B cell (primary cell): ENCODE data around the gene TMED1. TPM values are rescaled to one million over a fixed set of nuclear protein-coding genes. Genes with fewer than 3 reads are reported as not detected.

Experiments used
- ATAC-seq: fragments of 200-7000 bp; cut with Tn5 transposase; one replicate; pipeline ENCODE4 v1.10.0; 2021; ENCODE audit warnings: low read depth, mild to moderate bottlenecking, moderate number of reproducible peaks, moderate library complexity
- CTCF ChIA-PET: fragments of 350-600 bp; sonication (Branson Sonifier 250); formaldehyde crosslinking; loops from one replicate; lab custom pipeline; 2021; ENCODE audit warnings: antibody characterized with exemption, inconsistent platforms; lab: Charles Lee
- POLR2A ChIA-PET: fragments of 350-600 bp; sonication (Branson Sonifier 250); formaldehyde crosslinking; loops from one replicate; lab custom pipeline; 2021; ENCODE audit warnings: antibody characterized with exemption; lab: Charles Lee
- DNase-seq: peaks from one replicate; pipeline ENCODE4 v3.0.0; 2013
- H2AFZ ChIP-seq: 2 replicates; pipeline ENCODE4 v1.6.1; 2012; ENCODE audit warnings: mild to moderate bottlenecking, low read depth, low read length; ENCODE audit not compliant: insufficient read depth, poor library complexity, severe bottlenecking
- H3K27ac ChIP-seq, 2 donors: 1 replicate in 1 of 2; 2 replicates in 1 of 2; pipeline ENCODE4 v1.5.1; 2012 to 2013; ENCODE audit warnings: low read length in 2 of 2, mild to moderate bottlenecking in 2 of 2, moderate library complexity in 1 of 2
- H3K27me3 ChIP-seq, 4 experiments: fragments of 200-600 bp in 1 of 4; sonication (generic) in 1 of 4; replicated peaks in 1 of 4; 1 replicate in 2 of 4; 2 replicates in 2 of 4; pipeline versions ENCODE4 v1.6.1 to v1.7.0; 2013 to 2016; ENCODE audit warnings: low read length in 3 of 4, mild to moderate bottlenecking in 2 of 4, mixed read lengths in 1 of 4, moderate library complexity in 1 of 4; ENCODE audit not compliant: insufficient read depth in 4 of 4, control insufficient read depth in 3 of 4; ENCODE audit errors: control extremely low read depth in 1 of 4
- H3K36me3 ChIP-seq, 2 experiments: replicated peaks in 1 of 2; 1 replicate in 1 of 2; 2 replicates in 1 of 2; pipeline versions ENCODE4 v1.6.1 to v1.7.1; 2013; ENCODE audit warnings: low read length in 1 of 2; ENCODE audit not compliant: insufficient read depth in 2 of 2, control insufficient read depth in 1 of 2; ENCODE audit errors: control extremely low read depth in 1 of 2, extremely low read depth in 1 of 2
- H3K4me1 ChIP-seq, 2 donors: fragments of 200-600 bp in 1 of 2; sonication (generic) in 1 of 2; 1 replicate in 1 of 2; 2 replicates in 1 of 2; pipeline versions ENCODE4 v1.5.1 to v1.6.1; 2013 to 2017; ENCODE audit warnings: low read length in 2 of 2; ENCODE audit not compliant: control insufficient read depth in 2 of 2, insufficient read depth in 2 of 2
- H3K4me2 ChIP-seq: replicated peaks from 2 replicates; pipeline ENCODE3; 2012; ENCODE audit warnings: mild to moderate bottlenecking, low read depth, low read length; ENCODE audit not compliant: poor library complexity, severe bottlenecking
- H3K4me3 ChIP-seq, 5 experiments: fragments of 200-600 bp in 1 of 5; sonication (generic) in 1 of 5; 1 replicate in 3 of 5; 2 replicates in 2 of 5; pipeline versions ENCODE4 v1.5.1 to v1.7.0; 2011 to 2016; ENCODE audit warnings: low read length in 4 of 5, mild to moderate bottlenecking in 4 of 5, low read depth in 2 of 5, control low read depth in 1 of 5, moderate library complexity in 1 of 5; ENCODE audit not compliant: insufficient read depth in 1 of 5; ENCODE audit errors: control extremely low read depth in 1 of 5, extremely low read depth in 1 of 5
- H3K79me2 ChIP-seq: fragments of 200-600 bp; sonication (generic); one replicate; pipeline ENCODE4 v1.6.0; 2016; ENCODE audit warnings: low read length; ENCODE audit not compliant: control insufficient read depth, insufficient read depth
- H3K9ac ChIP-seq: fragments of 200-600 bp; sonication (generic); 2 replicates; pipeline ENCODE4 v1.6.1; 2017; ENCODE audit warnings: mild to moderate bottlenecking, low read length, moderate library complexity
- H3K9me3 ChIP-seq, 3 donors: one replicate each; pipeline versions ENCODE4 v1.6.1 to v1.7.1; 2013; ENCODE audit warnings: low read length in 2 of 3; ENCODE audit not compliant: control insufficient read depth in 2 of 3, insufficient read depth in 1 of 3; ENCODE audit errors: control extremely low read depth in 1 of 3
- H4K20me1 ChIP-seq: 2 replicates; pipeline ENCODE4 v1.6.0; 2012; ENCODE audit warnings: mild to moderate bottlenecking, low read length; ENCODE audit not compliant: insufficient read depth, control insufficient read depth, poor library complexity, severe bottlenecking
- H3K27ac Mint-ChIP-seq: one replicate; pipeline ENCODE4 v1.8.0; 2021; ENCODE audit warnings: mixed read lengths
- H3K27me3 Mint-ChIP-seq: one replicate; pipeline ENCODE4 v1.8.0; 2021; ENCODE audit warnings: mixed read lengths
- H3K4me1 Mint-ChIP-seq: one replicate; pipeline ENCODE4 v1.8.0; 2021; ENCODE audit warnings: mixed read lengths
- H3K4me3 Mint-ChIP-seq: one replicate; pipeline ENCODE4 v1.8.0; 2021; ENCODE audit warnings: mixed read lengths
- H3K9me3 Mint-ChIP-seq: one replicate; pipeline ENCODE4 v1.8.0; 2022; ENCODE audit warnings: mixed read lengths; ENCODE audit not compliant: insufficient read depth
- EZH2 ChIP-seq: IDR thresholded peaks from 2 replicates; pipeline ENCODE4 v1.6.1; 2012; ENCODE audit warnings: borderline replicate concordance, low read depth, mild to moderate bottlenecking, moderate library complexity, low read length; ENCODE audit not compliant: insufficient read depth, poor library complexity, severe bottlenecking
- WGBS: methylation state at CpG from one replicate; pipeline ENCODE4 v1.1.5; 2013; ENCODE audit warnings: missing lambda C conversion rate; ENCODE audit not compliant: insufficient coverage; 5-methylcytosine and 5-hydroxymethylcytosine counted together
- intact Hi-C: fragments of 100-400 bp; cut with micrococcal nuclease; formaldehyde crosslinking; loops from one replicate; pipeline ENCODE4 v1.10.0; 2022
- polyA plus RNA-seq: library from polyadenylated mRNA; depleted of rRNA; stranded (reverse); fragments of >200 nt; gene quantifications from 2 replicates; pipeline ENCODE4 v1.2.3, GENCODE V29; 2012
- total RNA-seq, 2 donors: library from RNA; stranded (reverse); fragments of 120-200 nt in 1 of 2; gene quantifications; 1 replicate in 1 of 2; 2 replicates in 1 of 2; pipeline versions ENCODE4 v1.2.3 to v1.2.4, GENCODE V29; 2013 to 2022
- TF ChIP-seq, protein P1 (sequence below): fragments of 200-600 bp; IDR thresholded peaks from one replicate; pipeline ENCODE4 v1.8.0; 2022; ENCODE audit warnings: antibody characterized with exemption, mild to moderate bottlenecking

The TMED1 gene
- total and polyA plus RNA-seq, 2 donors (not counting 1 experiment from before 2014, with no cell fraction given): 10.8 to 14.7 TPM

DNA sequence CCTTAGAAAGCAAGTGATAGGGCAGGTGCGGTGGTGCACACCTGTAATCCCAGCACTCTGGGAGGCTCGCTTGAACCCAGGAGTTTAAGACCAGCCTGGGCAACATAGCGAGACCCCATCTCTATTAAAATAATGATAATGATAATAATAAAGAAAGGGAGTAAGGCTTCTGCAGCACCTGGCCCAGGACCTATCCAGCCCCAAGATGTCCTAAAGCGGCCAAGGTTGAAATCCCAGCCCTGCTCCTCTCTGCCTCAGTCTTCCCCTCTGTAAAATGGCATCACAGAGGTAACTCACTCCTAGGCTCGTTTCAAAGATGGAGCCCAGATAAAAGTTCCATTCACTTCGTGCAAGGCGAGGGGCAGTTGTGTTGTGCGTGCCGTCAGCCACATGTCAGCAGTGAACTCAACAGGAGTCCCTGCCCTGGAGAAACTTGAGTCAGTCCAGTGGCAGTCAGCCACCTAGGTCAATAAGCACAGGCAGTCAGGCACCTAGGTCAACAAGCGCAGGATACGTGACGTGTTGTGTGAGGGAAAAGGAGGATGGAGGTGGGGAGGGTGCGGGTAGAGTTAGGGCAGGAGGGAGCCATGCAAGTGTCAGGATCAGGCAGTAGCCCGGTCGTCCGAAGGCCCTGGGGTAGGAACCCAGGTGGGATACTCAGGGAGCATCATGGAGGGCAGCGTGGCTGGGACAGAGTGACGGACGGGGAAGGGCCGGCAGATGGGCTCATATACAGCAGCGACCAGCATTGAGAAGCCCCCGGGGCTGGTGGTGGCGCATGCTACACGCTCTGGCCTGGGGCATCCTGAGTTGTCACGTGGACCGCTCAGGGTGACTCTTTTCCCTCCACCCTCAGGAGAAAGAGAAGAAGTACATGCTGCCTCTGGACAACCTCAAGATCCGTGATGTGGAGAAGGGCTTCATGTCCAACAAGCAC lies 16.6 kb downstream of the TMED1 start:
- Mint-ChIP-seq H3K27ac (no peak overlapping the region), H3K4me3 (no peak overlapping the region), H3K4me1 (no peaks in the 10 kb centered on the region), H3K27me3 (no peaks in the 10 kb centered on the region), H3K9me3 (no peaks in the 10 kb centered on the region)
- no peak overlapping the region for H3K4me3 ChIP-seq
- TF ChIP-seq EZH2: no peak
- no peaks in the 10 kb centered on the region for H3K27me3 ChIP-seq
- intact Hi-C loops: loop anchor here (1.0 kb wide), 1 partner anchor 102 kb away; no protein-coding TSS in a partner anchor
- CTCF ChIA-PET: interaction anchor here (1.6 to 4.1 kb wide), 3 partner anchors 101 to 117 kb away, joined by 4 to 31 read pairs (median 10); partner anchors contain the start of genes DNM2 and QTRT1
- no peak for DNase-seq
- no peak overlapping the region for H3K27ac ChIP-seq
- no peaks in the 10 kb centered on the region for H3K9me3 ChIP-seq
- 95% methylated on average over 20 of the region's 27 CpGs for WGBS
- peaks cover 5% of the 10 kb centered on the region for H3K79me2 ChIP-seq
- no peak overlapping the region for H3K4me2 ChIP-seq
- H3K36me3 ChIP-seq: peaks cover 0 to 58% of the 10 kb centered on the region in 2 experiments
- no peaks in the 10 kb centered on the region for H3K4me1 ChIP-seq
- no peak for ATAC-seq
- H4K20me1 ChIP-seq: peaks cover 9% of the 10 kb centered on the region
- POLR2A ChIA-PET: no interaction called here
- H2AFZ ChIP-seq: no peak overlapping the region
- no peak overlapping the region for H3K9ac ChIP-seq

- intact Hi-C loops: no loop called here
- Histone ChIP-seq H3K4me2 (no peak overlapping the region), H3K27ac (no peak overlapping the region), H2AFZ (no peak overlapping the region), H3K4me3 (no peak overlapping the region), H4K20me1 (peaks cover 9% of the 10 kb centered on the region), H3K9ac (no peak overlapping the region), H3K36me3 (peaks cover 0 to 50% of the 10 kb centered on the region in 2 experiments), H3K27me3 (no peaks in the 10 kb centered on the region), H3K79me2 (peaks cover 5% of the 10 kb centered on the region), H3K4me1 (no peaks in the 10 kb centered on the region), H3K9me3 (no peaks in the 10 kb centered on the region)
- Mint-ChIP-seq H3K4me1 (no peaks in the 10 kb centered on the region), H3K27ac (no peak overlapping the region), H3K9me3 (no peaks in the 10 kb centered on the region), H3K4me3 (no peak overlapping the region), H3K27me3 (no peaks in the 10 kb centered on the region)
- DNase-seq (no peak), ATAC-seq (no peak)
- no peak for TF ChIP-seq EZH2
- TF ChIP-seq, protein P1, sequence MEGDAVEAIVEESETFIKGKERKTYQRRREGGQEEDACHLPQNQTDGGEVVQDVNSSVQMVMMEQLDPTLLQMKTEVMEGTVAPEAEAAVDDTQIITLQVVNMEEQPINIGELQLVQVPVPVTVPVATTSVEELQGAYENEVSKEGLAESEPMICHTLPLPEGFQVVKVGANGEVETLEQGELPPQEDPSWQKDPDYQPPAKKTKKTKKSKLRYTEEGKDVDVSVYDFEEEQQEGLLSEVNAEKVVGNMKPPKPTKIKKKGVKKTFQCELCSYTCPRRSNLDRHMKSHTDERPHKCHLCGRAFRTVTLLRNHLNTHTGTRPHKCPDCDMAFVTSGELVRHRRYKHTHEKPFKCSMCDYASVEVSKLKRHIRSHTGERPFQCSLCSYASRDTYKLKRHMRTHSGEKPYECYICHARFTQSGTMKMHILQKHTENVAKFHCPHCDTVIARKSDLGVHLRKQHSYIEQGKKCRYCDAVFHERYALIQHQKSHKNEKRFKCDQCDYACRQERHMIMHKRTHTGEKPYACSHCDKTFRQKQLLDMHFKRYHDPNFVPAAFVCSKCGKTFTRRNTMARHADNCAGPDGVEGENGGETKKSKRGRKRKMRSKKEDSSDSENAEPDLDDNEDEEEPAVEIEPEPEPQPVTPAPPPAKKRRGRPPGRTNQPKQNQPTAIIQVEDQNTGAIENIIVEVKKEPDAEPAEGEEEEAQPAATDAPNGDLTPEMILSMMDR: no peak
- POLR2A ChIA-PET: interaction anchor here (0.5 to 0.6 kb wide), 2 partner anchors 81 to 266 kb away, joined by 3 to 9 read pairs; no protein-coding TSS in a partner anchor
- CTCF ChIA-PET: interaction anchor here (0.8 to 1.6 kb wide), 2 partner anchors 53 to 101 kb away, joined by 3 to 4 read pairs; partner anchors contain the start of gene DNM2
- 96% methylated on average over 18 of the region's 19 CpGs for WGBS
Measured at GRCh38 chr19:10818301-10819123, 17.5 kb downstream of the TMED1 start.
